WTC11 (cell line): ENCODE measurements around the gene DNAAF3. TPM values are rescaled to one million over a fixed set of nuclear protein-coding genes. Genes with fewer than 3 reads are reported as not detected.

Experiments
- ATF1 ChIP-seq: sonication (generic); formaldehyde crosslinking; IDR thresholded peaks from 2 replicates; pipeline ENCODE4 v1.8.1; 2023; ENCODE audit warnings: mild to moderate bottlenecking, moderate library complexity, missing genetic modification reagents
- ATF2 ChIP-seq: sonication (generic); formaldehyde crosslinking; IDR thresholded peaks from 2 replicates; pipeline ENCODE4 v1.8.1; 2022; ENCODE audit warnings: low read depth, missing genetic modification reagents, borderline replicate concordance
- CBFB ChIP-seq: sonication (generic); formaldehyde crosslinking; IDR thresholded peaks from 2 replicates; pipeline ENCODE4 v1.8.1; 2022; ENCODE audit warnings: mild to moderate bottlenecking, low read depth, missing genetic modification reagents
- ETV6 ChIP-seq: sonication (generic); formaldehyde crosslinking; IDR thresholded peaks from 2 replicates; pipeline ENCODE4 v1.8.1; 2022; ENCODE audit warnings: mild to moderate bottlenecking, missing genetic modification reagents
- FOXJ3 ChIP-seq: sonication (generic); formaldehyde crosslinking; IDR thresholded peaks from 2 replicates; pipeline ENCODE4 v1.9.0; 2021; ENCODE audit warnings: missing genetic modification reagents, mild to moderate bottlenecking, borderline replicate concordance
- FOXP1 ChIP-seq: sonication (generic); formaldehyde crosslinking; IDR thresholded peaks from 2 replicates; pipeline ENCODE4 v1.8.0; 2022; ENCODE audit warnings: missing genetic modification reagents, mild to moderate bottlenecking, moderate library complexity, borderline replicate concordance
- GTF2I ChIP-seq: fragments of 250-450 bp; sonication (Bioruptor Pico); conservative IDR thresholded peaks from 2 replicates; pipeline ENCODE4 v1.4.0; 2021; ENCODE audit warnings: mild to moderate bottlenecking
- KAT7 ChIP-seq: sonication (generic); formaldehyde crosslinking; IDR thresholded peaks from 2 replicates; pipeline ENCODE4 v1.8.1; 2023; ENCODE audit warnings: missing genetic modification reagents, mild to moderate bottlenecking, borderline replicate concordance
- MAX ChIP-seq: sonication (generic); formaldehyde crosslinking; IDR thresholded peaks from 2 replicates; pipeline ENCODE4 v1.8.0; 2022; ENCODE audit warnings: mild to moderate bottlenecking, missing genetic modification reagents
- MXD4 ChIP-seq: fragments of 250-450 bp; sonication (Bioruptor Pico); IDR thresholded peaks from 2 replicates; pipeline ENCODE4 v1.8.0; 2021; ENCODE audit warnings: mild to moderate bottlenecking, moderate library complexity, borderline replicate concordance
- MYBL2 ChIP-seq: sonication (generic); formaldehyde crosslinking; IDR thresholded peaks from 2 replicates; pipeline ENCODE4 v1.8.1; 2023; ENCODE audit warnings: mild to moderate bottlenecking, moderate library complexity, missing genetic modification reagents
- NFATC4 ChIP-seq: fragments of 250-450 bp; sonication (Bioruptor Pico); IDR thresholded peaks from 2 replicates; pipeline ENCODE4 v1.9.0; 2021; ENCODE audit warnings: mild to moderate bottlenecking
- NFE2L1 ChIP-seq: sonication (generic); formaldehyde crosslinking; IDR thresholded peaks from 2 replicates; pipeline ENCODE4 v1.8.1; 2023; ENCODE audit warnings: missing genetic modification reagents
- NFYB ChIP-seq: sonication (generic); formaldehyde crosslinking; conservative IDR thresholded peaks from 2 replicates; pipeline ENCODE4 v1.8.0; 2022; ENCODE audit warnings: low read depth, missing genetic modification reagents
- TCF7 ChIP-seq: sonication (generic); formaldehyde crosslinking; IDR thresholded peaks from 2 replicates; pipeline ENCODE4 v1.8.0; 2022; ENCODE audit warnings: mild to moderate bottlenecking, low read depth, missing genetic modification reagents, moderate library complexity
- TEAD1 ChIP-seq: sonication (generic); formaldehyde crosslinking; IDR thresholded peaks from 2 replicates; pipeline ENCODE4 v1.8.0; 2022; ENCODE audit warnings: mild to moderate bottlenecking, missing genetic modification reagents
- TP53 ChIP-seq: sonication (generic); formaldehyde crosslinking; IDR thresholded peaks from 2 replicates; pipeline ENCODE4 v1.8.1; 2023; ENCODE audit warnings: mild to moderate bottlenecking, missing genetic modification reagents
- ZBTB43 ChIP-seq: sonication (generic); formaldehyde crosslinking; IDR thresholded peaks from 2 replicates; pipeline ENCODE4 v1.8.1; 2023; ENCODE audit warnings: mild to moderate bottlenecking, missing genetic modification reagents
- ZNF138 ChIP-seq: sonication (generic); formaldehyde crosslinking; conservative IDR thresholded peaks from 2 replicates; pipeline ENCODE4 v1.8.1; 2022; ENCODE audit warnings: mild to moderate bottlenecking, moderate library complexity, missing genetic modification reagents
- ZNF219 ChIP-seq: sonication (generic); formaldehyde crosslinking; IDR thresholded peaks from 2 replicates; pipeline ENCODE4 v1.8.0; 2023; ENCODE audit warnings: missing genetic modification reagents, mild to moderate bottlenecking, borderline replicate concordance
- ZNF263 ChIP-seq: sonication (generic); formaldehyde crosslinking; IDR thresholded peaks from 2 replicates; pipeline ENCODE4 v1.8.1; 2022; ENCODE audit warnings: low read depth, mild to moderate bottlenecking, moderate library complexity, missing genetic modification reagents
- ZNF396 ChIP-seq: fragments of 250-450 bp; sonication (Bioruptor Pico); IDR thresholded peaks from 2 replicates; pipeline ENCODE4 v1.8.0; 2021; ENCODE audit warnings: mild to moderate bottlenecking, moderate library complexity, borderline replicate concordance
- ZNF416 ChIP-seq: fragments of 250-450 bp; sonication (Bioruptor Pico); IDR thresholded peaks from 2 replicates; pipeline ENCODE4 v1.9.0; 2021; ENCODE audit warnings: mild to moderate bottlenecking, inconsistent platforms
- ZNF423 ChIP-seq: fragments of 250-450 bp; sonication (Bioruptor Pico); IDR thresholded peaks from 2 replicates; pipeline ENCODE4 v2.1.2; 2022; ENCODE audit warnings: mild to moderate bottlenecking, moderate library complexity
- ZNF425 ChIP-seq: fragments of 250-450 bp; sonication (Bioruptor Pico); conservative IDR thresholded peaks from 2 replicates; pipeline ENCODE4 v1.9.0; 2021; ENCODE audit warnings: mild to moderate bottlenecking
- ZNF671 ChIP-seq: fragments of 250-450 bp; sonication (Bioruptor Pico); IDR thresholded peaks from 2 replicates; pipeline ENCODE4 v1.8.0; 2021; ENCODE audit warnings: mild to moderate bottlenecking
- total RNA-seq: library from RNA; stranded (reverse); gene quantifications from 3 replicates; pipeline ENCODE4 v1.2.3, GENCODE V29; 2021
- TF ChIP-seq, protein P1 (sequence below): fragments of 250-450 bp; sonication (Bioruptor Pico); IDR thresholded peaks from 2 replicates; pipeline ENCODE4 v1.9.0; 2021; ENCODE audit warnings: moderate library complexity, mild to moderate bottlenecking, inconsistent platforms, borderline replicate concordance
- TF ChIP-seq, protein P2 (sequence below): sonication (generic); formaldehyde crosslinking; IDR thresholded peaks from 2 replicates; pipeline ENCODE4 v1.8.1; 2022; ENCODE audit warnings: mild to moderate bottlenecking, moderate library complexity, missing genetic modification reagents
- TF ChIP-seq, protein P3 (sequence below): fragments of 250-450 bp; sonication (Bioruptor Pico); IDR thresholded peaks from 2 replicates; pipeline ENCODE4 v1.9.0; 2021; ENCODE audit warnings: mild to moderate bottlenecking
- TF ChIP-seq, protein P4 (sequence below): sonication (generic); formaldehyde crosslinking; IDR thresholded peaks from 2 replicates; pipeline ENCODE4 v1.8.1; 2023; ENCODE audit warnings: mild to moderate bottlenecking, missing genetic modification reagents, moderate library complexity

DNAAF3 gene
- total RNA-seq, 1 experiment from 2014 or later, result 4.0 TPM

DNA sequence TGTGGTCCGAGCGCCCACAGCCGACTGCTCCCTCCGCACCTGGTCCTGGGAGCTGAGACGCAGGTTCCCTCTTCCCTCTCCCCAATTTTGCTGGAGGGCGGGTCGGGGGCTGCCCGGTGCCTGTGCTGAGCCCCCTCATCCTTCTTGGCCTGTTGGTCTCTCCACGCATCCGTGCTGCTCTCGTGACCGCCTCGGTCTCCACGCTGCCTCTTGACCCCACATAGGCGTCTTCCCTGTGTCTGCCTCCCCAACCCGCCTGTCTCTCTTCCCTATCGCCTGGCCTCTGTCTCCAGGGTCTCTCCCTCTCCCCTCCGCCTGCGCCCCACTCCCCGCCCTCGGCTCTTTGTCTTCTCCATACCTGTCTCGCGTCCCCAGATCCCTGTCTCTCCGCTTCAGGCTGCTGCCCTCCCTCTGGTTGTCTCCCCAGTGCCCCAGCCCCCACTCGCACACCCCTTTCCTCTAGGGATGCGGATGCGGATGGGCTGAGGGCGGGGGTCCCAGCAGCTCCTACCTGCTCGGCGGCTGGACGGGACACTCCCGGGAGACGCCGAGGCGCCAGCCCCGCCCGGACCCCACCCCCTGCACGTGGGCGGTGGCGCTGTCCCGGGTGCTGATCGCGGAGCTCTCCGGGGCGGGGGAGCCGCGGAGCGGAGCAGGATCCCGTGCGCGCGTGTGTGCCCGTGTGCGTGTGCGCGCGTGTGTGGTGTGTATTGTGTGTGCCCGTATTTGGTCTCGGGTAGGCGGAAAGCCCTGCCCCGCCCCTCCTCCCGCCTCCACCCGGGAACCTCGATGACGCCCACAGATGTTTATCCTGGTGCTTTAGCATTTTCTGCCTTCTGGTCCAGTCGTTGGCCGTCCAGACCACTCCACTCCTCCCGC is 13.4 kb upstream of the DNAAF3 start, which contains the start of gene SYT5 (continued):
- peak; percentile 96 for TF ChIP-seq FOXP1 (CRISPR knock-in tag)
- TF ChIP-seq CBFB (CRISPR knock-in tag), result no peak
- TF ChIP-seq NFE2L1 (CRISPR knock-in tag), result peak; percentile 81; the same call in 1 of the 2 replicates
- no peak for TF ChIP-seq ZNF396 (CRISPR knock-in tag)
- TF ChIP-seq ATF2 (CRISPR knock-in tag), result no peak
- TF ChIP-seq ETV6 (CRISPR knock-in tag), result peak; percentile 85
- TF ChIP-seq NFYB, result peak; percentile 43; the same call in 1 of the 2 replicates
- peak; percentile 94 for TF ChIP-seq ZBTB43 (CRISPR knock-in tag)
- TF ChIP-seq, protein P1, sequence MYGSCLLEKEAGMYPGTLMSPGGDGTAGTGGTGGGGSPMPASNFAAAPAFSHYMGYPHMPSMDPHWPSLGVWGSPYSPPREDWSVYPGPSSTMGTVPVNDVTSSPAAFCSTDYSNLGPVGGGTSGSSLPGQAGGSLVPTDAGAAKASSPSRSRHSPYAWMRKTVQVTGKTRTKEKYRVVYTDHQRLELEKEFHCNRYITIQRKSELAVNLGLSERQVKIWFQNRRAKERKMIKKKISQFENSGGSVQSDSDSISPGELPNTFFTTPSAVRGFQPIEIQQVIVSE (CRISPR knock-in tag), result no peak
- 0 out of 2 replicates have a peak, but pooled peaks have one; percentile 30 for TF ChIP-seq ZNF263 (CRISPR knock-in tag)
- no peak for TF ChIP-seq TP53 (CRISPR knock-in tag)
- TF ChIP-seq TEAD1 (CRISPR knock-in tag), result peak; percentile 91
- TF ChIP-seq ZNF671 (CRISPR knock-in tag), result no peak
- TF ChIP-seq GTF2I (CRISPR knock-in tag), result no peak
- TF ChIP-seq, protein P2, sequence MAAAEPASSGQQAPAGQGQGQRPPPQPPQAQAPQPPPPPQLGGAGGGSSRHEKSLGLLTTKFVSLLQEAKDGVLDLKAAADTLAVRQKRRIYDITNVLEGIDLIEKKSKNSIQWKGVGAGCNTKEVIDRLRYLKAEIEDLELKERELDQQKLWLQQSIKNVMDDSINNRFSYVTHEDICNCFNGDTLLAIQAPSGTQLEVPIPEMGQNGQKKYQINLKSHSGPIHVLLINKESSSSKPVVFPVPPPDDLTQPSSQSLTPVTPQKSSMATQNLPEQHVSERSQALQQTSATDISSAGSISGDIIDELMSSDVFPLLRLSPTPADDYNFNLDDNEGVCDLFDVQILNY (CRISPR knock-in tag), result no peak
- TF ChIP-seq TCF7 (CRISPR knock-in tag), result peak; percentile 87; the same call in 1 of the 2 replicates
- TF ChIP-seq ZNF138 (CRISPR knock-in tag), result no peak
- TF ChIP-seq MYBL2 (CRISPR knock-in tag), result peak; percentile 83
- TF ChIP-seq ZNF425 (CRISPR knock-in tag), result no peak
- TF ChIP-seq ZNF423 (CRISPR knock-in tag), result no peak
- TF ChIP-seq ZNF219 (CRISPR knock-in tag), result peak; percentile 68; the same call in 1 of the 2 replicates
- TF ChIP-seq, protein P3, sequence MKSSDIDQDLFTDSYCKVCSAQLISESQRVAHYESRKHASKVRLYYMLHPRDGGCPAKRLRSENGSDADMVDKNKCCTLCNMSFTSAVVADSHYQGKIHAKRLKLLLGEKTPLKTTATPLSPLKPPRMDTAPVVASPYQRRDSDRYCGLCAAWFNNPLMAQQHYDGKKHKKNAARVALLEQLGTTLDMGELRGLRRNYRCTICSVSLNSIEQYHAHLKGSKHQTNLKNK, result no peak
- TF ChIP-seq KAT7 (CRISPR knock-in tag), result no peak; the same call in 1 of the 2 replicates
- no peak for TF ChIP-seq FOXJ3 (CRISPR knock-in tag)
- TF ChIP-seq ZNF416 (CRISPR knock-in tag), result no peak
- no peak for TF ChIP-seq NFATC4 (CRISPR knock-in tag)
- TF ChIP-seq ATF1 (CRISPR knock-in tag), result no peak
- TF ChIP-seq MAX, result peak; percentile 94
- TF ChIP-seq, protein P4, sequence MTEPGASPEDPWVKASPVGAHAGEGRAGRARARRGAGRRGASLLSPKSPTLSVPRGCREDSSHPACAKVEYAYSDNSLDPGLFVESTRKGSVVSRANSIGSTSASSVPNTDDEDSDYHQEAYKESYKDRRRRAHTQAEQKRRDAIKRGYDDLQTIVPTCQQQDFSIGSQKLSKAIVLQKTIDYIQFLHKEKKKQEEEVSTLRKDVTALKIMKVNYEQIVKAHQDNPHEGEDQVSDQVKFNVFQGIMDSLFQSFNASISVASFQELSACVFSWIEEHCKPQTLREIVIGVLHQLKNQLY (CRISPR knock-in tag), result peak; percentile 40; the same call in 1 of the 2 replicates
- no peak for TF ChIP-seq MXD4
